ES-I3 (cell line): ENCODE results near the gene SCD.

Experiments used
- H3K36me3 ChIP-seq: 2 replicates; pipeline ENCODE4 v1.6.1; 2013; ENCODE audit warnings: mild to moderate bottlenecking, low read length, control low read depth, moderate library complexity; ENCODE audit not compliant: insufficient read depth
- H3K4me1 ChIP-seq: 2 replicates; pipeline ENCODE4 v1.6.1; 2013; ENCODE audit warnings: mild to moderate bottlenecking, control low read depth, low read length; ENCODE audit not compliant: insufficient read depth
- H3K9ac ChIP-seq: 2 replicates; pipeline ENCODE4 v1.6.1; 2013; ENCODE audit warnings: low read depth, mild to moderate bottlenecking, low read length, moderate library complexity
- H3K9me3 ChIP-seq: 2 replicates; pipeline ENCODE4 v1.6.1; 2013; ENCODE audit warnings: mild to moderate bottlenecking, low read length, moderate library complexity; ENCODE audit not compliant: control insufficient read depth, insufficient read depth

The SCD gene

DNA sequence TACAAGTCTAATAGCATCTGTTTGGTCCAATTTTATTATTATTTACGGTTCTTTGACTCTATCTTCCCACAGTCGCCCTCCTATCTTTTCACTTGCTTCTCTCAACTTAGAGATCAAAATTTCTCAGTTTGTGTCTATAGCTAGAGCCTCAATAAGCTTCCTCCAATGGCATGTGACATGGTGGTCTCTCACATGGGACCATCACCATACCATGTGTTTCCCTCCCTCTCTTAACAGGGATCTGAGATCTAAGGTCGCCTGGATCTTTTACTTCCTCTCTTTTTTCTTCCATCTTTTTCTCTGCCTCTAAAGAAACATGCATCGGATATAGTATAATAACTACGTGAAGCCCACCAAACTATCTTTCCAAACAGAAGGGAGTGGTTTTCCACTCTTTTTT is 18.8 kb upstream of the SCD start:
- no peaks in the 10 kb centered on the region for H3K9me3 ChIP-seq
- no peaks in the 10 kb centered on the region for H3K4me1 ChIP-seq
- H3K36me3 ChIP-seq, result no peaks in the 10 kb centered on the region
- H3K9ac ChIP-seq, result no peak overlapping the region

GRCh38 chr10:100330079-100330478 is 17.0 kb upstream of the SCD start, which contains the start of gene PKD2L1:
PKD2L1 (minus strand) TSS chr10:100330228; CDS start chr10:100330103, 125 bp downstream.
- no peak within 1 kb of the TSS; the same call in 1 of the 2 replicates for H3K9ac ChIP-seq
- no peaks in the 10 kb centered on the region for H3K9me3 ChIP-seq
- no peaks in the 10 kb centered on the region for H3K4me1 ChIP-seq
- H3K36me3 ChIP-seq, result no peaks in the 10 kb centered on the region

DNA sequence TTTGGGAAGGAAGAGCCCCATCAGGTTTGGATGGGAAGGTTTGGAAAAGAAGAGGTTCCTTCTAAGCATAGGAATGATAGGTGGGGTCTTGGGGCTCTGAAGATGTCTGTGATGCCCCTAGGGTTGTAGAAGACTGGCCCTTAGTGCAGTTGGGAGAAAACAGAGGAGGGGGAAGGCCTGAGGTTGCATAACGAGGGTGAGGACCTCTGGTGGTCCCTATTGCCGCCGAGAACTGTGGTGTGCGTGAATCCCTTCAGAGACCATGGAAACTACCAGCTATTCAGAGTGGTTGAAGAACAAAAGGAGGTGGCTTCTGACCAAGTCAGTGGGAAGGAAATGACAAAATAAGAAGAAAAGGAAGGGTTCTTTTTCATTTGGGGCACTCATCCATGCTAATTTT is 13.9 kb upstream of the SCD start:
- no peaks in the 10 kb centered on the region for H3K4me1 ChIP-seq
- H3K9me3 ChIP-seq, result no peaks in the 10 kb centered on the region
- no peak overlapping the region for H3K9ac ChIP-seq
- no peaks in the 10 kb centered on the region for H3K36me3 ChIP-seq

DNA sequence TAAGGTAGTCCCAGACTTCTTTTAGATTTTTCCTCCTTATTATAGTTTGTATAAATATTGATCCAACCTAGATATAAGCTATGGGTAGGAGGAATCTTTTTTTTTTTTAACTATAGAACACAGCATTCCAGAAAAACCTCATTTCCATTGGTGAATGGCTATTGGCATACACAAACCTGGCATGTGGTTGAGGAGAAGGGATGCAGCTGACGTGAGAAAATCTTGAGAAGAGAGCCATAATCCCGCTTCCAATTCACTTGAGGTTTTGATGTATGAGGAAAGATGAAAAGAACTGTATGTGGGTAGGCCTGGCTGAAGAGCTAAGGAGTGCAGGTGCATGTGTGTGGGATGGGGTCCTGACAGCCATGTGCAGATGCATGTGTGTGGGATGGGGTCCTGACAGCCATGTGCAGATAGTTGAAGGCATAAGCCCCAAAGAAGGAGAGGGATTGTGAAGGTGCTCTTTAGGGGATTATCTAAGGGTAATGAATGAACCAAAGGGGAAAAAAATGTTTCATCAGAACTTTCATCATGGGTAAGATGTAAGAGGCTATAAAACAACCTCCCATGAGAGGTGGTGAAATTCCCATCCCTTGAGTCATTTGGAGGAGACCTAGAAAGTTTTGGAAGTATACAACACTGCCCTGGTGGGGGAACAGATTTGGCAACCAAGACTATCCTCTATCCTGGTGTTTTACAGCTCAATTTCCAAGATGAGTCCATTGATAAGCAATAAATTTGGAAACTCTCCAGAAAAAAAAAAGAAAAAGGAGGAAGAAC is 13.2 kb upstream of the SCD start:
- no peaks in the 10 kb centered on the region for H3K4me1 ChIP-seq
- no peaks in the 10 kb centered on the region for H3K9me3 ChIP-seq
- no peaks in the 10 kb centered on the region for H3K36me3 ChIP-seq
- H3K9ac ChIP-seq, result no peak overlapping the region

DNA sequence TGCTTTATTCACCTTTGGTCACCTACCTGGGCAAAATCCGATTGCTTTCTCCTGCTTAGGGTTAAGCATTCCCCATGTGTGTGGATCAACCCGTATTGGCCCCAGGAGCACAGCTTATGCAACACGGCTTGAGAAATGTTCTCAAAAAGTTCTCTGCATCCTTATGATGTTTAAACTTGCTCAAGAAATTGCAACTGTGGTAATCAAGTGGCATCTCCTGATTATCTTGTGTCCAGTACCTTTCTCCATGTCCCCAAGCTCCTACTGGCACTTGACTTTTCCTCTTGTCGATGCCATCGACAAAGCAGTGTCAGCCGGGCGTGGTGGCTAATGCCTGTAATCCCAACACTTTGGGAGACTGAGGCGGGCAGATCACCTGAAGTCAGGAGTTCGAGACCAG is 12.3 kb upstream of the SCD start:
- no peaks in the 10 kb centered on the region for H3K9me3 ChIP-seq
- H3K4me1 ChIP-seq, result no peaks in the 10 kb centered on the region
- no peak overlapping the region for H3K9ac ChIP-seq
- H3K36me3 ChIP-seq, result no peaks in the 10 kb centered on the region

DNA sequence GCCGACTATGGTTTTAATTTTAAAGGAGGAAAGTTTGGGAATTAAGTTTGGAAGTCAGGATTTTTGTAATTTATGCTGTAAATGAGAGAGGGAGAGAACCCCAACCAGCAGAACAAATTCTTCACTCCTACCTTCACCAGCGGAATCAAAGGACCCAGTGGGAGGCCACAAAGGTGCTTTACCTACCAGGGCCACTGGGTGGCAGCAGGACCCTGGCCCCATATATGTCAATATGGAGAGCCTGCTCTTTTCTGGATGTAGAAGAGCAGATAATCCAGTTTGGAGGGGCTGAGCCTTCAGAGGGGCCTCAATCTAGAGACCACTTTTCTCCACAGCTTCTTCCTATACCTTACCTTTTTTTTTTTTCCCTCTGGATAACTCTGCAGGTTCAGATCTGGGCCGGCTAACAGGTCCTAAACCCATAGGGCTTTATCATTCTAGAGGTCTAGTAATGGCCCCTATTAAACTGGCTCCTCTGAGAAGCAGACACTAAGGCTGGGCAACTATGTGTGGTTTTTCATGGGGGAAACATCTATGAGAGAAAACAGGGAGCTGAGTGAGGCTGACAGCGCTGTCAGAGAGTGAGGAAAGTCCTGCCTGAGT is 8.5 kb upstream of the SCD start:
- Histone ChIP-seq H3K9ac (no peak overlapping the region), H3K9me3 (no peaks in the 10 kb centered on the region)

DNA sequence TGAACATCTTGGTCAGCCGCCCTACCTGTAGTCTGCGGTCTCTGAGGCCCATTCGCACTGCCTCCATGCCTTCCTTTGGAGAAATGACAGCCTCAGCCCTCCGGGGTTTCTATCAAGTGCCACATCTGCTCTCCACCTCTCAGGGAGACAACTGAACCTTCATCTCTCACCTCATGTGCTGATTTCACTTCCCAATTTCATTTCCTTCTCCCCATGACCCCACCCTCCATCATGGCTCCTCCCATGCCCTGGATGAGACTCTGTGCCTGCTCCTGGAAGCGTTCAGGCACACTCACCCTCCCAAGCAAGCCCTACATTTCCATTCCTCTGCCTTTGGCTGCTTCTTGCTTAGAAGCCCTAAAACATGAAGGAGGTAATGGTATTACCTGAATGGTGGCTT is 7.8 kb upstream of the SCD start:
- H3K4me1 ChIP-seq, result peaks cover 4% of the 10 kb centered on the region; the same call in 1 of the 2 replicates
- no peaks in the 10 kb centered on the region for H3K36me3 ChIP-seq
- H3K9me3 ChIP-seq, result no peaks in the 10 kb centered on the region
- H3K9ac ChIP-seq, result no peak overlapping the region

More for the DNA sequence above, 8.5 kb upstream of the SCD start:
- Histone ChIP-seq H3K4me1 (peaks cover 4% of the 10 kb centered on the region; the same call in 1 of the 2 replicates), H3K36me3 (no peaks in the 10 kb centered on the region)

GRCh38 chr10:100340948-100341847 is 5.8 kb upstream of the SCD start:
- Histone ChIP-seq H3K4me1 (peaks cover 4% of the 10 kb centered on the region; the same call in 1 of the 2 replicates), H3K9me3 (no peaks in the 10 kb centered on the region), H3K36me3 (no peaks in the 10 kb centered on the region), H3K9ac (no peak overlapping the region)

DNA sequence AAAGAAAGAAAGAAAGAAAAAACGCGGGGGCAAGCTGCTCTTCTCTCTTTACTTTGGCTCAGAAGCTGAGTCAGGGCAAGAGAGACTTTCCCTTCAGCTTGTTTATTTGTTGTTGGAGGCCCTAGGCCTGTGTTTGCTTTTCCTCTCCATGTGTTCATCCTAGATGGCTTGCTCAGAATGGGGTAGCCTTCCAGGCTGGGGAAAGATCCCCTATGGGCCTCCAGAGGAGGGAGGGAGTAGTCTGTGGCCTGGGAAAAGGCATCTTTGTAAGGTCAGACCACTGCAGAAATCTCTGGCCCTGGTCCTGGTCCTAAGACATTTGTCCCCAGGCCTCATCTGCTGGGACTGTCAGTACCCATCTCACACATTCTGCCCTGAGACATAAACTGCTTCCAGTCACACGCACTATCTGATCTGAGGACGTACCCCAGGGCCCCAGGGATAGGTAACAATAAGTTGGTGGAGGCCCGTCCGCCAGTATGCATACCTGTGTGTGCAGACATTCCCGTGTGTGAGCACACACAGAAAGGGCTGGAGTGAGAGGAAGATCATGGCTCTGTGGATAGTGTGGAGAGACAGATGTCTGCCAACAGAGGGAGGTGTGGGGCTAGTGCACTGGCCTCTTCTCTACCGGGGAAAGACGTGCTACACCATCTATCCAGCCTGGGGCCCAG is 4.9 kb upstream of the SCD start:
- H3K9ac ChIP-seq, result no peak overlapping the region
- H3K36me3 ChIP-seq, result no peaks in the 10 kb centered on the region
- H3K4me1 ChIP-seq, result peaks cover 4% of the 10 kb centered on the region; the same call in 1 of the 2 replicates
- H3K9me3 ChIP-seq, result no peaks in the 10 kb centered on the region

GRCh38 chr10:100342627-100342972 is 4.4 kb upstream of the SCD start:
- H3K9ac ChIP-seq, result no peak overlapping the region
- H3K4me1 ChIP-seq, result peaks cover 4% of the 10 kb centered on the region; the same call in 1 of the 2 replicates
- no peaks in the 10 kb centered on the region for H3K9me3 ChIP-seq
- H3K36me3 ChIP-seq, result no peaks in the 10 kb centered on the region

- Histone ChIP-seq H3K9me3 (no peaks in the 10 kb centered on the region), H3K9ac (no peak overlapping the region), H3K36me3 (peaks cover 14% of the 10 kb centered on the region), H3K4me1 (peaks cover 5% of the 10 kb centered on the region)
Measured at GRCh38 chr10:100344241-100344788, 2.7 kb upstream of the SCD start.

DNA sequence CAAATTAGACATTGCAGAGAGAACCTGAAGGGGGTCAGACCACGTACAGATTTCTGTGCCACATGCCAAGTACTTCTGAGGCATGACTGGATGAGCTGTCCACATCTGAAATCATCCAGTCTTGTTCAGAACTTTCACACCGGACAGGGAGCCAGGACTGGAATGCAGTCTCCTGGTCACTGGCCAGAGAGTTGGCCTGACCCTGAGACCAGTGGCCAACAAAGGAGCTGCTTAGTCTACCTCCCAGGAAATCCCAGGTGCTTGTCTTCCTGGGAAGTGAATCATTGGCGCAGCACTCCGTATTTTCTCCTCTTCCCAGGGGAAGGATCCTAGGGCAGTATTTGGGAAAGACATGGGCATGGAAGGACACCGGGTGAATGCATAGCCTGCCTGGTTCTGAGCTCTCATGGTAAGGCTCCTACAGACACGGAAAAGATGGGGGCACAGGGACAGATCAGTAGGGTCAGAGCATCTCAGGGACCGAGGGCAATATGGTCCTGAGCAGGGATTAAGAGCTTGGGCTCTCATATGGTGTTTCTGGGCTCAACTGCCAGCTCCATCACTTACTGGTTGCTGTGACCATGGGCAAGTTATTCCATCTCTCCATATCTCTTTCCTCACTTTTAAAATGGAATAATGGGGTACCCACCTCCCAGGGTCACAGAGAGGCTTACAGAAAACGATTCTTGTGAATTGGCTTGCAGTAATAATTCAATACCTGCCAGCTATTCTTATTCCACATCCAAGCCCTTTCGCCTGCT is 1.3 kb upstream of the SCD start:
- Histone ChIP-seq H3K9ac (peak overlapping the region; percentile 93), H3K4me1 (peaks cover 17% of the 10 kb centered on the region), H3K9me3 (no peaks in the 10 kb centered on the region), H3K36me3 (peaks cover 27% of the 10 kb centered on the region)

- no peaks in the 10 kb centered on the region for H3K9me3 ChIP-seq
- peak overlapping the region; percentile 93 for H3K9ac ChIP-seq
- peaks cover 33% of the 10 kb centered on the region for H3K36me3 ChIP-seq
- peaks cover 17% of the 10 kb centered on the region for H3K4me1 ChIP-seq
Measured at GRCh38 chr10:100346351-100346764, 675 bp upstream of the SCD start.
